GM21526 (cell line): Measurements from ENCODE around the gene SURF6.
"Not testable (repeated sequence)": the region's sequence is repeated elsewhere in the genome, so short reads cannot be mapped to it uniquely, and the experiment has no call there.

Experiments
- ATAC-seq: cut with Tn5 transposase; IDR thresholded peaks from one replicate; pipeline ENCODE4 v1.9.1; 2021; ENCODE audit warnings: moderate library complexity; ENCODE audit not compliant: unreplicated experiment, low FRiP score

SURF6 gene

GRCh38 chr9:133301253-133302230 lies 34.4 kb downstream of the SURF6 start:
- no peak for ATAC-seq

- not testable (repeated sequence) for ATAC-seq
These were observed 36.0 kb downstream of the SURF6 start for GRCh38 chr9:133299996-133300395.

GRCh38 chr9:133294257-133294656 lies 41.7 kb downstream of the SURF6 start:
- no peak for ATAC-seq

DNA sequence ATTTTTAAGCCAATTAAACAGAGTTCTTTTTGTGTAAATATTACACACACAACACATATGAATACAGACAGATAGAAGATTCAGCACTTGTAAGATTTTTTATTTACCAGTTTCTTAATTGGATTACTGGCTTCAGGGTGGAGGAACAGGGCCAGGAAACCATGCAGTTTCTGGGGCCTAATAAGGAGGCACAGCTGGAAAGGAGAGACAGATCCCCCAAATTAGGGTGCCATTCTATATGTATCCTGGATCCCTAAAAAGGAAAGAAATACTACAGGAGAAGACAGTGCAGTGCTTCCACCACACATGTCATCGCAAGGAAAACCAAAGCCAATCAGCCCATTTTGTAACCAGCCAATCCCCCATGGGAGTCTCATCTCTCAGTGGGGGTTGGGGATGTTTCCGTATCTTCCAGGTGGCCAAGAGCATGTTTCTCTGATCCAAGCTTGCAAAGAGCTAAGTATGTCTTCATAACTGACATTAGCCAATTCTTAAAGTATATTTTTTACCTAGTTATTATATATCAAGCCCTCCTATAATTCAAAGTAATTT lies 45.2 kb downstream of the SURF6 start:
- ATAC-seq = no peak

GRCh38 chr9:133286523-133286922 lies 49.5 kb downstream of the SURF6 start:
- no peak for ATAC-seq

GRCh38 chr9:133285252-133285775 lies 50.7 kb downstream of the SURF6 start:
- no peak for ATAC-seq

- no peak for ATAC-seq
These were observed 51.6 kb downstream of the SURF6 start for GRCh38 chr9:133284362-133284761.

- ATAC-seq = not testable (repeated sequence)
These were observed 52.5 kb downstream of the SURF6 start for GRCh38 chr9:133283255-133284032.

DNA sequence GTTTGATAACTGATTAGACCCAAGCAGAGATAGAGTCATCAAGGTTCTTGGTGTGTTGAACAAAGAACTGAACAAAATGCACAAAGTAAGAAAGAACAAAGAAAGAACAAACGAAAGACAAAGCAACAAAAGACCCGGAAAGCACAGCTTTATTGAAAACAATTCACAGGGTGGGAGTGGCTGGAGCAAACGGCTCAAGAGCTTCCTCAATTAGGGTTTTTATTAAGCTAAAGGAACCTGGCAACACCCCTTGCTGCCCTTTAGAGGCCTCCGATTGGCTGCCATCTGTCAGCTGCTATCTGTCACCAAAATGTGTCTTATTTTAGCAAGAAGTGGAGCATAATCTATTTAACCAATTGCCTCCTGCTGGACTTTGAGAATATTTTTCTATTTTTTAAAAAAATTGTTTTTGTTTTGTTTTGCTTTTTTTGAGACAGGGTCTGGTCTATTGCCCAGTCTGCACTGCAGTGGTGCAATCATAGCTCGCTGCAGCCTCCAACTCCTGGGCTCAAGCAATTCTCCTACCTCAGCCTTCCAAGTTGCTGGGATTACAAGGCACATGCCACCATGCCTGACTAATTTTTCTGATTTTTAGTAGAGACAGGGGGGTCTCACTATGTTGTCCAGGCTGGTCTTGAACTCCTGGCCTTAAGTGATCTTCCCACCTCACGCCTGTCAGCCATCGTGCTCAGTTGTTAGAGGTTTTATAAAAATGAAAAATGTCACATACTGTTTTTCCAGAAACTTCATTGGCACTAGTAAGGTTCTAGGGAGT lies 53.3 kb downstream of the SURF6 start:
- no peak for ATAC-seq

GRCh38 chr9:133280392-133280791 lies 55.6 kb downstream of the SURF6 start:
- ATAC-seq = no peak
